CD1c-positive myeloid dendritic cell (primary cell): ENCODE data around the gene TRIM28.
"Not testable (repeated sequence)": the region's sequence is repeated elsewhere in the genome, so short reads cannot be mapped to it uniquely, and the experiment has no call there.

Source experiments
- DNase-seq: peaks from one replicate; pipeline ENCODE4 v3.0.0-alpha.2; 2016; ENCODE audit errors: extremely low spot score

TRIM28 gene

GRCh38 chr19:58543826-58544590 is at the start of gene TRIM28:
Gene TRIM28 (plus strand): TSS chr19:58544064. CDS start chr19:58544758, 694 bp downstream.
- DNase-seq = peak; percentile 99

GRCh38 chr19:58497634-58498170 is 46.2 kb upstream of the TRIM28 start:
- DNase-seq = no peak

GRCh38 chr19:58498316-58499020 is 45.4 kb upstream of the TRIM28 start:
- DNase-seq = no peak

GRCh38 chr19:58499021-58499927 is 44.6 kb upstream of the TRIM28 start:
- DNase-seq = peak; percentile 99

GRCh38 chr19:58500242-58500641 is 43.6 kb upstream of the TRIM28 start:
- DNase-seq = no peak

GRCh38 chr19:58507602-58508223 is 36.2 kb upstream of the TRIM28 start:
- DNase-seq = not testable (repeated sequence)

- no peak for DNase-seq
Observed at GRCh38 chr19:58509731-58510083, 34.2 kb upstream of the TRIM28 start.

GRCh38 chr19:58510084-58510862 is 33.6 kb upstream of the TRIM28 start:
- no peak for DNase-seq

- DNase-seq = no peak
Observed at GRCh38 chr19:58511353-58512208, 32.3 kb upstream of the TRIM28 start, which contains the start of gene SLC27A5. Gene SLC27A5 (minus strand): TSS chr19:58511992. CDS start chr19:58511955, 37 bp downstream.

GRCh38 chr19:58513213-58513693 is 30.6 kb upstream of the TRIM28 start:
- no peak for DNase-seq

GRCh38 chr19:58513694-58514563 is 29.9 kb upstream of the TRIM28 start:
- peak; percentile 98 for DNase-seq

- no peak for DNase-seq
Observed at GRCh38 chr19:58514564-58515022, 29.3 kb upstream of the TRIM28 start.

GRCh38 chr19:58515259-58515658 is 28.6 kb upstream of the TRIM28 start:
- DNase-seq = no peak

GRCh38 chr19:58516246-58516836 is 27.5 kb upstream of the TRIM28 start:
- DNase-seq = no peak

GRCh38 chr19:58516964-58517833 is 26.7 kb upstream of the TRIM28 start:
- DNase-seq = no peak

- DNase-seq = peak; percentile 47
Observed at GRCh38 chr19:58518256-58519086, 25.4 kb upstream of the TRIM28 start.
